GM19372 (cell line): Measurements from ENCODE around the gene CBY1.

Experiments used
- ATAC-seq: cut with Tn5 transposase; IDR thresholded peaks from one replicate; pipeline ENCODE4 v1.9.1; 2021; ENCODE audit warnings: mild to moderate bottlenecking, low read depth, moderate library complexity; ENCODE audit not compliant: unreplicated experiment

CBY1 gene

GRCh38 chr22:38645430-38645829, 11.0 kb upstream of the CBY1 start:
- no peak for ATAC-seq

DNA sequence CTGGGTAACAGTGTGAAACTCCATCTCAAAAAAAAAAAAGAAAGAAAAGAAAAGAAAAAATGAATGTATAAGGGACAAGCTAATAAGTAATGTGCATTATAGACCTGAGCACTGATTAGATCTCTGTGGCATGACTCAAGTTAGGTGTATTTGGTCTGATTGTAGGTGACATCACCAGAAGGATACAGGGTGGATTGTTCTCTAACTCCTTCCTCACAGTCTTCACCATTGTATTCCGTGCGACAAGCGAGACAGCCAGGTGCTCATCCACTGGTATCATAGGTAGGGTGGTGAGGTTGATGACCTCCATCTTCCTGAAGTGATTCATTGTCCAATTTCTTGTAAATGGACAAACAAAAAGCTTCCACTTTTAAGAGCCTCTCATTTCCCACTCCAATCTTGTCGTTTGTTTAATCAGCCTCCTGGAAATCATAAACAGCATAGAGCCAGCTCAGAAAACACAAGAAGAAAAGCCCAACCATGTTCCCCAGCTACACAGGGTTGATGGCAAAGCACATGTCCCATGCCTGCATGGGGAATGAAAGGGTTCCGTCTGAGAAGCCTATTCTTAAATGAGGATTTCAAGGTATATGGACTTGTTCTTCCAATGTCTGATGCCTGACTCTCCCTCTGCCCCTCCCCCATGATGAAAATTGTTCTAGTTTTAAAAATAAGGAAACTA, 6.5 kb upstream of the CBY1 start:
- no peak for ATAC-seq

- no peak for ATAC-seq
These were observed 3.6 kb upstream of the CBY1 start for GRCh38 chr22:38652859-38653258.

DNA sequence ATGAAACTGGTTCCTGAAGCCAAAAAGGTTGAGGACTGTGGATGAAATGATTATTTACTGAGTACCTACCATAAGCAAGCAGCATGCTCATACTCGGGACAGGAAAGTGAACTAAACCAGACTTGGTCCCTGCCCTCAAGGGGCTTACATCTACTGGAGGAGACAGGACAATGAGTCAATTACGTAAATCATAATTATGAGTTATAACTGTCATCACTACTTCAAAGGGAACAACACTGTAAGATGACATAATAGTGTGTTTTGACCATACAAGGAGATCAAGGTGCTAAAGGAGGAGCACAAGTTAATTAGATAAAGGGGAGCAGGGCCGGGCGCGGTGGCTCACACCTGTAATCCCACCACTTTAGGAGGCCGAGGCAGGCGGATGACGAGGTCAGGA, 2.7 kb upstream of the CBY1 start:
- no peak for ATAC-seq

GRCh38 chr22:38655519-38656255, 751 bp upstream of the CBY1 start:
- no peak for ATAC-seq

DNA sequence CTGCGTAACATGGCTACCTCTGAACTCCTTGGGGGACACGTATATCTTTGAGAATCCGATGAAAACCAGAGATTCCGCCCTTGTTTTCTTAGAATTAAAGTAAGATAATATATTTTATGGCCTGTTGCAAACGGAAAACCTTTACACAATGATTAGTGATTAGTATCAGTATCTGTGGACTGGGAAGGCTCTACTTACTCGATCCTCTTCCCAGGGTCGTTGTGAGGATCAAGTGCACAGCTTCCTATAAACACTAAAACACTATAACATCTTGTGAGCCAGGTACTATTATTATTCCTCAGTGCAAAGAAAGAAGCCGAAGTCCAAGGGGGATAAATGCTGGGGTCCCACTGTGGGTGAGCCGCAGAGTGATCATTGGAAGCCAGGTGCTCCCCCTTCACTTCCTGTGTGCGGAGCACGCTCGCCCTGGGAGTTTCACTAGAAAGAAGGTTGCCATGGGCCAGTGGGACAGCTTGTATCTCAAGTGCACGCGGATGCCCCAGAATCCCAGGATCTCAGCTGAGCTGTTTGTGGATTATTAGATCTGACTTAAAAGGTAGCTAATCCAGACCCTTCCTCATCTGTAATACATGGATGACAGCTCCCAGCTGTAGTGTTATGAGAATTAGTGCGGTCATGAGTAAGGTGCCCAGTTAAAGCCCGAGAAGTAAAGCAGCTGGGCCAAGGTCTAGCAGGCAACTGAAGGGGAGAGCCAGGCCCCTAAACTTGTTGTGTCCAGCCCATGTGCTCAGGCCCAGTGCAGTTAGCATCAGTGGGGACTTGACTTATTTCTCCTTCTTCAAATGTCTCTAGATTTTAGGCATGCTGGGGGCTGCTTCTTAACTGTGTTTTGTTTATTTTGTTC, 839 bp downstream of the CBY1 start:
- ATAC-seq = no peak

DNA sequence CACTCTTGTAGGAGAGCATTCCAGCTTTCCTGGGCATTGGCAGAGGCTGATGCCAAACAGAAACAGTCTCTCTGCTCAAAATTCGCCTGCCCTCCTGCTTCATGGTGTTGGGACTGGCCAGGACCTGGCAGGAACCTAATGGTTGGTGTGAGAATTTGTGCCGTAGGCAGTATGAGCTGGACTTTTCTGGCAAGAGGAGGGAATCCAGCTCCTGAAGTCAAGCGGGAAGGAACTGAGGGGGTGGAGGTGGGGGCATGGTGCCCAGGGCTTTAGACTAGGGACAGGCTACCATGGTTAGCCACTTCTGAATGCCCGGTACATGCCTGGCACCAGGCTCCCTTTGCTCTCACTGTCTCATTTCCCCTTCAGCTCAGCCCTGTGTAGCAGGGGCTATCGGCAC, 18.4 kb downstream of the CBY1 start:
- ATAC-seq = no peak

DNA sequence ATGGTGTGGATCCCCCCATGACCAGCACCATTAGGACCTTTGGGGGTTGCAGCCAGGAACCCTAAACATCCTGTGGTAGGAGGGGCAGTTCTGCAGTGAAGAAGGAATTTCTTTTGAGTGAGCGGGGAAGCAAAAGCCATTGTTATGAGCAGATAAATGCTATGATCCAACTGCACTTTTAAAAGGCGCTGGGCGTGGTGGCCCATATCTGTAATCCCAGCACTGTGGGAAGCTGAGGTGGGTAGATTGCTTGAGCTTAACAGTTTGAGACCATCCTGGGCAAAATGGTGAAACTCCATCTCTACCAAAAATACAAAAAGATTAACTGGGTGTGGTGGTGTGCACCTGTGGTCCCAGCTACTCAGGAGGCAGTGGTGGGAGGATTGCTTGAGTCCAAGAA, 19.4 kb downstream of the CBY1 start:
- ATAC-seq = no peak

DNA sequence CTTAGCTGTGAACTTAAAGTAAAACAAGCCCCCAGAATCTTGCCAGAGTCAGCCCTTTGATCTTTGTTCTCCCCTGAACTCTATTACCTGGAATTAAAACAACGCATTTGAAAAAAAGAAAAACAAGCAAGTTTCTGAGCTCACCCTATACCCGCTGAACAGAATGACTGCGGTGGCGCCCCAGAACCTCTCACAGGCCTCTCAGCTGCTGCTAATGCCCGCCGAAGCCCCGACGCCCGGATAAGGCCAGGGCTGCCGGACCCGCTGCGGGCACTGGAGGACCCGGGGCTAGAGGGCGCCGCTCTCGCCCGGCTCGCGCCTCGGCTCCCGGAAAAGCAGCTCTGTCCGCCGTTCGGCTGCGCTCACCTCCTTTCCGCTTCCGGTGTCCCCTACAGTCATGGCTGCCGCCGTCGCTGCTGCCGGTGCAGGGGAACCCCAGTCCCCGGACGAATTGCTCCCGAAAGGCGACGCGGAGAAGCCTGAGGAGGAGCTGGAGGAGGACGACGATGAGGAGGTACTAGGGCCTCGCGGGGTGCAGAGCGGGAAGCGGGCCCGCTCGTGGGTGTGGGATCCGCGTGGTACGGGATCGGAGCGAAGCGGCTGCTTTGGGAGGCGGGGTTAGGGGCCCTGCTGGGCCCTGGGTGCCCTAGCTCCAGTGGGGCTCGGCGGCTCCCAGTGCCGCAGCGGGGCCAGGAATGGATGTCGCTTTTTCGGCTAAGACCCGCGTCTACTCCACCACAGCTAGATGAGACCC, 25.3 kb downstream of the CBY1 start, which contains the start of gene TOMM22:
Gene TOMM22 (plus strand): TSS at position 376 of the 754 bp plus-strand sequence. CDS start 22 bp downstream, at position 398.
- ATAC-seq = peak; percentile 93

GRCh38 chr22:38684895-38685294, 28.5 kb downstream of the CBY1 start:
- no peak for ATAC-seq

- no peak for ATAC-seq
These were observed 29.3 kb downstream of the CBY1 start for GRCh38 chr22:38685761-38686160.

DNA sequence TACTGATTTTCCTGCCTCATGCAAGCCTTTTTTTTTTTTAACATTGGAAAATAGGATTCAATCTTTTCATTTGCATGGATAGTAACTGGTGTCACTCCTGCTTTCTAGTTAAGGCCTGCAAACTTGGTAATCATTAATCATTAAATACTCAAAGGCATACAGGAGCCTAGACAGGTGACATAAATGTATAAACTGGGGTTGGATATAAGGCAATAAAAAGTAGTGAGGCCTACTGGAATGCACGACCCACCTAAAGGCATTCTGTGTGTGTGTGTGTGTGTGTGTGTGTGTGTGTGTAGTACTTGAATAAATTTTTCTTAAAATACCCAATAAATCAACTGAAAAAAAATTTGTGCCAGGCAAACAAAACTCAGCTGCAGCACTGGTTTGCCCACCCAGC, 33.2 kb downstream of the CBY1 start:
- ATAC-seq = no peak

DNA sequence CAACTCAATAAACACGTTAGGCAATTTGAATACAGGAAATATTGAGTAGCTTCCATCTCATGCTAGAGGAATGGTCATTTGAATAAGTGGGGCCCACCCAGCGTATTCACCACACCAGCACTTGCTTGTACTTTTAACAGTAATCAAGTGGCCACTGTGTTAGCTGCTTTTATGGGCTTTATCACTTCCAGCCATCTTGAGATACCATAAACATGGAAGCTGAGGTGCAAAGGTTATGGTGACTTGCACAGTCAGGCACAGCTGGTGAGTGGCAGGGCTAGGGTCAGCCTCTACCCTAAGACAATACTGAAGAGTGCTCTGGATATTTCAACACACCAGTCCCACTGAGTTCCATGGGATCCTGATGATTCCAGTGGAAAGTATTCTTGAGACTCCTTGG, 37.6 kb downstream of the CBY1 start:
- no peak for ATAC-seq

- no peak for ATAC-seq
These were observed 38.5 kb downstream of the CBY1 start for GRCh38 chr22:38694940-38695339.

GRCh38 chr22:38696606-38697424, 40.4 kb downstream of the CBY1 start:
- ATAC-seq = no peak

DNA sequence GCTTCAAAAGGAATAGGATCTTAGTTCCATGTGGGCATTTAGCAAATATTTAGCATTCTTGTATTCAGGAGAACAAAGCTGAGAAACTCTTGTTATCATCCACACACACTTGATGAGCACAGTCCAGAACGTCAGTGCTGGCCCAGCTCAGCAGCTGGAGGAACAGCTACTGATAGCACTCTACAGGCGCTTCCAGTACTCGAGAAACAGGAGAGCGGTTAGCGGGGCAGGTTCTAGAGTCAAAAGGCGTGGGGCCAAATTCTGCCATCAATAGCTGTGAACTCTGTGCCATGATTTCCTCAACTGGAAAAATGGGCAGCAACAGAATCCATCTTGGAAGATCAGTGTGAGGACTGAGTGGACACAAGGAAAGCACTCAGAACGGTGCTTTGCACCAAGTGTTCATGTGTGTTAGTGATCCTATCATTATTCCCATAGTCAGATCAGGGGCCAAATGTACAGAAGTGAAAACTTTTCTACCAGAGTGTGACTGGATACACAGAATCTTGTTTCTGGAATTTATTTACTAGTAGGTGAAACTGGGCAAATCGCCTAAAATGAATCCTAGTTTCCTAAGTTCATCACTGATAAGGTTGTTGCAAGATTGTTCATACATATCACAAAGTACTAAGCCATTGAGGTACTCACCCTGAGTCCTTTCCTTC, 41.1 kb downstream of the CBY1 start:
- ATAC-seq = no peak

GRCh38 chr22:38698407-38699094, 42.1 kb downstream of the CBY1 start:
- no peak for ATAC-seq

- no peak for ATAC-seq
These were observed 42.7 kb downstream of the CBY1 start for GRCh38 chr22:38699143-38699542.

DNA sequence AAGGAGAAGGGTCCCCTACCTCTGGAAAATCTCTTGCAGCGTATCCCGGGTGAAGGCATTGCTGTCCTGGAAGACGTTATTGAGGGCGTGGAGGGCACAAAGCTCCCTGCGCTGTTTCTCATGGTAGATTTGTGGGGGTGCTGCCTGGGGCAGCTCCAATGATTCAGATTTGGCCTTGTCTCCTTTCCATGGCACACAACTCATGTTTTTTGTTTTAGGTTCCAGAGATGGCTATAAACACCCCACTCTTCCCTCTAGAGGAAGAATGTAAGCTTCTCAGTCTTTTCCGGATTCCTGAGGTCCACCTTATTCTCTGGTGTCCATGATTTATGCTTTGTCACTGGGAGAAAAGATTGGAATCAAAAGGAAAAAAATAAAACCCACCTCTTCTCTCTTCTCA, 43.3 kb downstream of the CBY1 start:
- ATAC-seq = no peak
